Measurements from ENCODE around the gene S100A6. TPM values are rescaled to one million over a fixed set of nuclear protein-coding genes. Genes with fewer than 3 reads are reported as not detected.
A peak's percentile ranks its signal among the peaks of the same experiment; 100 is the strongest.

S100A6 gene
- total and polyA plus RNA-seq, 8 donors = 154 to 2,520 (median 634) TPM

GRCh38 chr1:153542956-153543711 is 7.3 kb upstream of the S100A6 start:
- WGBS, 5 donors = 74 to 83% (median 81%) methylated on average over 13 of the region's 13 CpGs
- TF ChIP-seq CTCF (IDR thresholded peaks at IDR 0.05) = no peak
- no peak for TF ChIP-seq EP300 (IDR thresholded peaks at IDR 0.05)
- TF ChIP-seq POLR2A (IDR thresholded peaks at IDR 0.05) = no peak
- no peak for TF ChIP-seq POLR2AphosphoS5 (IDR thresholded peaks at IDR 0.05)
- no peaks in the 10 kb centered on the region for H3K27me3 ChIP-seq
- no peaks in the 10 kb centered on the region for H3K9me3 ChIP-seq
- peak overlapping the region in 3 of 5 donors; percentile 60 to 88 (median 80) for H3K27ac ChIP-seq
- DNase-seq = peak in 1 of 2 donors; percentile 7
- intact Hi-C loops (cut with DNase I; ENCODE audit: low total_unique reads) = no loop called here
- H3K36me3 ChIP-seq = no peaks in the 10 kb centered on the region
- H3K4me1 ChIP-seq = peaks cover 48 to 83% (median 67%) of the 10 kb centered on the region in 4 donors
- peak overlapping the region in 2 of 4 donors; percentile 3 to 41 for H3K4me3 ChIP-seq

DNA sequence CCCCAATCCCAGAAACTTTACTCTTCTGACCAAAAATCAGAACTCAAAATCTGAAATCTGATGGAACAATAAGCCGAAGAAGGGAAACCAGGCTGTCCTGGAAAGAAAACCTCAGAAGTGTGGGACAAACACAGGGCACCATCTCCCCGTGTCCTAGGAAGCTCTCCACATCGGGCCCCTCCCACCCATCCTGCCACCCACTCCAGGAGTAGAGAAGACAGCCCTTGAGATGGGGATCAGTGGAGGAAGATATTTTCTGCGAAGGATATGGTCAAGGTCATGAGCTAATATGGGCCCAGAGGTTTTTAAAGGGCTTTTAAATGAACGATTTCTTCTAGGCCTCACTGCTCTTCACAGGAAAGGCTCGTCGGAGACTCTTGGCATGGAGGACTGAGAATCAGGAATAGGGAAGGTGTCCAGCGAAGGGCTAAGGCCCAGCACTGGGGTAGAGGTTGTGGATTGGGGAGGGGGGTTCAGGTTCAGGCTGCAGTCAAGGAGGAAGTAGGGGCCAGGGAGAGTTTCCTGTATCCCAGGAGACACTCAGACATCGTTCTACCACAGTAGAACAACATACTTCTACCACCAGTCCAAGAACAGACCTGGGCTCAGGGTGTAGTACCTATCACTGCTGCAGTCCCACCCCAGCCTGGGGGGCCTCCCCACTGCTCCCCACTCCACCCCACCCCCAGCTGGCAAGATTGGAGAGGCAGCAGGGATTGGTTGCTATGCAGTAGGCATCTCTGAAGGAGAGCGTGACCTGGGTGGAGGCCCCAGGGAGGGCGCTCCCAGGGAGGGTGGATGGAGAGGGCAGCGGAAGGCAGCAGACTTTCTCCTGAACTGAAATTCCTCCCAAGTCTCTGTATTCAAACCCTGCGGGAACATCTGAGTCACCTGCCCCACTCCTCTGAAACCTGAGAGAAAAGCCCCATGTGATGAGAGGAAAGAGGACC is 6.1 kb upstream of the S100A6 start:
- 68 to 81% (median 79%) methylated on average over 11 to 13 of the region's 13 CpGs for WGBS, 5 donors
- peak in 1 of 2 donors; percentile 70 for DNase-seq
- Histone ChIP-seq H3K36me3 (no peaks in the 10 kb centered on the region), H3K4me1 (peaks cover 41 to 76% (median 59%) of the 10 kb centered on the region in 4 donors), H3K27me3 (no peaks in the 10 kb centered on the region), H3K27ac (peak overlapping the region in 4 of 5 donors; percentile 15 to 63 (median 52)), H3K9me3 (no peaks in the 10 kb centered on the region), H3K4me3 (no peak overlapping the region)
- intact Hi-C loops (cut with DNase I; ENCODE audit: low total_unique reads) = no loop called here
- TF ChIP-seq POLR2AphosphoS5 (IDR thresholded peaks at IDR 0.05) (no peak), EP300 (IDR thresholded peaks at IDR 0.05) (no peak), CTCF (IDR thresholded peaks at IDR 0.05) (no peak), POLR2A (IDR thresholded peaks at IDR 0.05) (no peak)

DNA sequence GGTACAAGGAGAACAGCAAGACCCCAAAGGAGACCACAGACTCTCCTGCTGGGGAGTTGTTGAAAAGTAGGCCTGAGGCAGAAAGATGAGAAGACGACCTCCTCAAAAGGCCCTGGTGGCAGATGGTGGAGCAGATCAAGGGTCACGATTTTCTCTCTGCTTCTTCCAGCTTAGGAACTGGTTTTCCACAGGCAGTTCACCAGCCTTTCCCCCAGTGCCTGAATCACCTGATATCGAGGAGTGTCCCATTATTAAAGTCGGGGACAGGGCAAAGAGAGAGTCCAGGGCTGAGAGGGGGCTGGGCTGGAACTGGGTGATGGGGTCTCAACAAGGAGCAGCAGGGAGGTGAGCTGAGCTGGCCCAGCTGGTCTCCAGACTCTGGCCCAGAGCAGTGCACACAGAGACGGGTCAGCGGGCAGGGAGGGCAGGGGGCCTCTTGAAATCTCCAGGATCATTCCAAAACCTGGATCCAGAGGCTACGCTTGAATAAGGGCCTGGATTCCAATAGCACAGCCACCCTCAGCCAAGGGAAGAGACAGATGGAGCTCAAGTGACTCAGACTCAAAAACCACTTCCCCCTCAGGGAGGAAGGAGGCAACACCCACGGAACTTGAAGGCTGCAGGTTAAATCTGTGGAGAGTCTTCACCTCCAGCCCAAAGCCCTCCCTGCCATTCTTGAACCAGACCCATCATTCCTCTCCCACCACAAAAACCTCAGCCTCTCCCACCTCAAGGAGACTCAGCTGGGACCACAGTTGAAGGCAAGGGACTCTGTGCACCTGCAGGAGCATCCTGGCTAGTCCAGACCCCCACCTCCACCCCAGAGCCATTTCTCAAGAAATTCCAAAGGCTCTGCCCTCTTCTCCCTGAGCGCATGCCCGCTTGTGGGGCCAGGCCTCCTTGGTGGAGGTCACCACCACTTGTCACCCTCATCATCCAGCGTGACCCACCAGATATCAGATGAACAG is 4.9 kb upstream of the S100A6 start, which contains the start of gene S100A5:
Gene S100A5, minus strand, starts transcription at position 541 of the 968 bp plus-strand sequence. CDS start 743 bp downstream, outside the sequence.
- peak in 1 of 2 donors; percentile 51 for DNase-seq
- WGBS, 5 donors = 69 to 85% (median 75%) methylated on average over 10 to 11 of the region's 11 CpGs
- intact Hi-C loops (cut with DNase I; ENCODE audit: low total_unique reads) = no loop called here

More for the DNA sequence above, 4.9 kb upstream of the S100A6 start, which contains the start of gene S100A5:
- no peak for TF ChIP-seq POLR2AphosphoS5 (IDR thresholded peaks at IDR 0.05)
- no peak for TF ChIP-seq POLR2A (IDR thresholded peaks at IDR 0.05)
- no peak for TF ChIP-seq CTCF (IDR thresholded peaks at IDR 0.05)
- TF ChIP-seq EP300 (IDR thresholded peaks at IDR 0.05) = no peak
- no peaks in the 10 kb centered on the region for H3K36me3 ChIP-seq
- H3K27ac ChIP-seq = peak within 1 kb of the TSS in 4 of 5 donors; percentile 30 to 63 (median 54)
- H3K4me1 ChIP-seq = peaks cover 38 to 72% (median 58%) of the 10 kb centered on the region in 4 donors
- H3K27me3 ChIP-seq = no peaks in the 10 kb centered on the region
- H3K4me3 ChIP-seq = no peak within 1 kb of the TSS
- no peaks in the 10 kb centered on the region for H3K9me3 ChIP-seq
